HG02981 (cell line): Measurements from ENCODE around the gene ZFP1.
"Not testable (repeated sequence)": the region's sequence is repeated elsewhere in the genome, so short reads cannot be mapped to it uniquely, and the experiment has no call there.

Experiments
- ATAC-seq: cut with Tn5 transposase; IDR thresholded peaks from one replicate; pipeline ENCODE4 v1.9.1; 2021; ENCODE audit warnings: mild to moderate bottlenecking, moderate library complexity; ENCODE audit not compliant: unreplicated experiment

Gene ZFP1

GRCh38 chr16:75203096-75203495 lies 54.8 kb downstream of the ZFP1 start:
- ATAC-seq, result no peak

GRCh38 chr16:75203667-75204409 lies 55.5 kb downstream of the ZFP1 start:
- no peak for ATAC-seq

GRCh38 chr16:75204410-75204758 lies 56.1 kb downstream of the ZFP1 start:
- ATAC-seq, result no peak

- ATAC-seq, result not testable (repeated sequence)
These were observed 56.6 kb downstream of the ZFP1 start for GRCh38 chr16:75204905-75205304.

DNA sequence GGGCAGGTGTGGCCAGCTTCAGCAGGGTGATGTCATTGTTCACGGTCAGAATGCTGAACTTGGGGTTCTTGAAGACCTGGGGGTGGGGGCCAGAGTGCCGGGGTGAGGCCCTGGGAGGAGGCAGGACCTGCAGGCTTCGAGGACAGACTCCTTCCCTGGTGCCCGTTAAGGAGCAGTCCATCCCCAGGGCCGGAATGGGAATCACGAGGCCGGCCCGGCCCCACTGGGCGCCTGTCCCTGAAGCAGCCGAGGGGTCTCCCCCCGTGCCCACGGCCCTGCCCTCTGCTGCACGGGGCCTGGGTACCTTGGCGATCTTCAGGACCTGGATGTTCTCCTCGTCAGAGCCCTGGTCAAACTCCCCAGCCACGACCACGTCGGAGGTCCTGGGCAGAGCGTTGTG lies 57.1 kb downstream of the ZFP1 start:
- ATAC-seq, result not testable (repeated sequence)

DNA sequence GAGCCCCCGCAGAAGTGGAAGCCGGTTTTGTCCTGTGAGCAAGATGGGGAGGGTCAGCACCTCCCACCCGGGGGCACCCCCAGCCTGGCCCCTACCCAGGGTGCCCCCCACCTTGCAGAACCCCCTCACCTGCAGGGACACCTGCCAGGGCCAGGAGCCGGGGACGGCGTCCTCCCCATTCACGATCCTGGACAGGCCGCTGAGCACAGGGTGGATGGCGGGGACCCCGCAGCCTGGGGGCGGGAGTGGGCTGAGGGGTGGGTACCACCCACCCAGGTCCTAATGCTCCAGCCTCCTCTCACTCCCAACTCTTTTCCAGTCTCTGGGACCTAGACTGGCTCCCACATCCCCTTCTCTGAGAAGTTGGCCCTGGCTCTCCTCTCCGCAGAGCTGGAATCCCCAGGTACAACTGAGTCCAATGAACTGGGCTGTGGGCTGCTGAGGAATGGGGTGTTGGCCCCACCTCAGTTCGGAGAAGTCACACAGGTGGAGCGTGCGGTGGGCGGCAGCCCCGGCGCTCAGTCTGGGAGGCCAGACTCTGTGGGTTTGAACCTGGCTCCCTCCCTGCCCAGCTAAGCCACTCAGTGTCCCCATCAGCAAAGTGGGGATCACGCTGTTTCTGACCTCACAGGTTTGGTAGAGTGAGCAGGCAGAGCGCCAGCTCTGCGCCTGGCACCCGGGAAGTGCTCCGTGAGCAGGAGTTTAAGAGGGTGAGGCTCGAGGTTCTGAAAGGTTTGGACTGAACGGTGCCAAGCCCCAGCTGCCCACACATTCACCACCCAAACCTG lies 57.8 kb downstream of the ZFP1 start:
- ATAC-seq, result not testable (repeated sequence)

- ATAC-seq, result no peak
These were observed 58.6 kb downstream of the ZFP1 start, which contains the start of gene CTRB2 for GRCh38 chr16:75206749-75207451. Gene CTRB2 (minus strand): TSS chr16:75207161. CDS start chr16:75207141, 20 bp downstream.

DNA sequence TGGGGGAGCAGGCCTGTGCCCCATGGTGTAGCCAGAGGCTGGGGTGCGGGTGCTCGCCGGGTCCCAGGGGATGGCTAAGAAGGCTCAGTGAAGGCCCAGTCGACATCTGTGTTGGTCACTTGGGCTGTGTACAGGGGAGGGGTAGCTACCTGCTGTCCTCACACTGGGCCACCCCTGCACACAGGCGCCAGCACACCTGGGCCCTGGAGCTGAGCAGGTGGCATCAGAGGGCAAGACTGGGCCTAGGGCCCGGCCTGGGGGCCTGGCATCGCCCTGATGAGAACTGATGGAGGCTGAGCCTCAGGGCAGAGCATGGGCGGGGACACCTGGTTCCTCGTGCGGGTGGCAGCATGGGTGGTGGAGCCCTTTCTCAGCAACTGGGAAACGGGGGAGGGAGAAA lies 59.5 kb downstream of the ZFP1 start:
- no peak for ATAC-seq

GRCh38 chr16:75208242-75208825 lies 60.0 kb downstream of the ZFP1 start:
- ATAC-seq, result no peak

DNA sequence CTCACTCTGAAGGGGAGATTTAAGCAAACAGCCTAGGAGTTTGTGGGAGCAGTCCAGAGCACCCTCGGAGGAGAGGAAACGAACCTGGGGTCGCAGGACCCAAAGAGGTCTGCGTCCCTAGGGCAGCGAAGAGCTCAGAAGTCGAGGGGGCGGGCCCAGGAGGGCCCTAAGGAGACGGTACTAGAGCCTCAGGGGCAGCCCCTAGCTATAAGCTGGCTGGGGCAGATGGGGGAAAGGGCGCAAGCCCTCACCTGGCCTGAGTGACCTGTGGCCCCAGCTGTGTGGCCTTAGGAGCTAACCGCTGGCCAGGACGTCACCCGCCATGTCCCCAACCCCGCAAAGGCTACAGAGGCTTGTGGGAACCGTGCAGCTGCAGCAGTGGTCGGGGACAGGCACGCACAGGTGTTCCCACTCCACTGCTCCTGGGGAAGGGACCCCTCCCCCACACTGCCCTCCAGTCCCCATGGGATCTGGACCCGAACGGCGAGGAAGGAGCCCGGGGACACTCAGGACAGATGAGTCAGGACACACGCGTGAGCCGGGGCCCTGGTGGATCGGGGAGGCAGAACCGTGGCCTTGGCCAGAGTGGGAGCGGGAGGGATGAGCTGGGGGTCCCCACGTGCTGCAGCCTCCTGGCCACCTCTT lies 60.7 kb downstream of the ZFP1 start:
- ATAC-seq, result no peak

DNA sequence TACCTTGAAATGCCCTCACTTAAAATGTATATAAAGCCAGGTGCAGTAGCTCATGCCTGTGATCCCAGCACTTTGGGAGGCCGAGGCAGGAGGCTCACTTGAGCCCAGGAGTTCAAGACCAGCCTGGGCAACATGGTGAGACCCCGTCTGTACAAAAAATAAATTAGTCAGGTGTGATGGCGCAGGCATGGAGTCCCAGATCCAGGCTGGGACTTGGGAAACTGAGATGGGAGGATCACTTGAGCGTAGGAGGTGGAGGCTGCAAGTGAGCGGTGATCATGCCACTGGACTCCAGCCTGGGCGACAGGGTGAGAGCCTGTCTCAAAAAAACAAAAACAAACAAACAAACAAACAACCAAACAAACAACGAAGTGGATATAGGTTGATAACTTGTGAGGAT lies 61.2 kb downstream of the ZFP1 start:
- ATAC-seq, result not testable (repeated sequence)

DNA sequence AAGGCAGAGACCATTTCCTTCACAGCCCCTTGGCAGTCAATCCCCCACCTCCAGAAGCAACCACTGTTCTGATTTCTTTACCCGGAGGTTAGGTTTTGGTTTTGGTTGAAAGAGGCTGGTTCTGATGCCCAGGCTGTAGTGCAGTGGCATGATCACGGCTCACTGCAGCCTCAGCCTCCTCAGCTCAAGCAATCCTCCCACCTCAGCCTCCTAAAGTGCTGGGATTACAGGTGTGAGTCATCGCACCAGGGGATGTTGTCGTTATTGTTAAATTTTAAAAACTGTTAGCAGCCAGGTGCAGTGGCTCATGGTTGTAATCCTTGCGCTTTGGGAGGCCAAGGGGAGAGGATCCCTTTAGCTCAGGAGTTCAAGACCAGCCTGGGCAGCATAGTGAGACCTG lies 61.6 kb downstream of the ZFP1 start:
- ATAC-seq, result no peak

DNA sequence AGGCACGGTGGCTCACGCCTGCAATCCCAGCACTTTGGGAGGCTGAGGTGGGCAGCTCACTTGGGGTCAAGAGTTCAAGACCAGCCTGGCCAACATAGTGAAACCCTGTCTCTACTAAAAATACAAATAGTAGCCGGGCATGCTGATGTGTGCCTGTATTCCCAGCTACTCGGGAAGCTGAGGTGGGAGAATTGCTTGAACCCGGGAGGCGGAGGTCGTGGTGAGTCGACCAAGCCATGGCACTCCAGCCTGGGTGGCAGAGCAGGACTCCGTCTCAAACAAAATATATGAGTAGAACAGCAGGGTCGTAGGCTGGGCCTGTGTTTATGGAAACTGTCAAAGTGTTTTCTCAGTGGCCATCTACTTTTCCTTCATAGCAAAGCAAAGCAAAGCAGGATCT lies 63.0 kb downstream of the ZFP1 start:
- ATAC-seq, result not testable (repeated sequence)

- no peak for ATAC-seq
These were observed 67.8 kb downstream of the ZFP1 start for GRCh38 chr16:75216127-75216526.

DNA sequence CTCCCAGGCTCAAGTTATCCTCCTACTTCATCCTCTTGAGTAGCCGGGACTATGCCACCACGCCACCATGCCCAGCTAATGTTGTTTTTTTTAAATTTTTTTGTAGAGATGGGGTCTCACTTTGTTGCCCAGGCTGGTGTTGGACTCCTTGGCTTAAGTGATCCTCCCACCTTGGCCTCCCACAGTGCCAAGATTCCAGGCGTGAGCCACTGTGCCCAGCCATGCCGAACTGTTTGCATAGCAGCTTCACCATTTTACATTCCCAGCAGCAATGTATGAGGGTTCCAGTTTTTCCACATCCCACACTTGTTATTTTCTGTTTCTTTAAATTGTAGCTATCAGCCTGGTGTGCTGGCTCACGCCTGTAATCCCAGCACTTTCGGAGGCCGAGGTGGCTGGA lies 68.3 kb downstream of the ZFP1 start:
- no peak for ATAC-seq

DNA sequence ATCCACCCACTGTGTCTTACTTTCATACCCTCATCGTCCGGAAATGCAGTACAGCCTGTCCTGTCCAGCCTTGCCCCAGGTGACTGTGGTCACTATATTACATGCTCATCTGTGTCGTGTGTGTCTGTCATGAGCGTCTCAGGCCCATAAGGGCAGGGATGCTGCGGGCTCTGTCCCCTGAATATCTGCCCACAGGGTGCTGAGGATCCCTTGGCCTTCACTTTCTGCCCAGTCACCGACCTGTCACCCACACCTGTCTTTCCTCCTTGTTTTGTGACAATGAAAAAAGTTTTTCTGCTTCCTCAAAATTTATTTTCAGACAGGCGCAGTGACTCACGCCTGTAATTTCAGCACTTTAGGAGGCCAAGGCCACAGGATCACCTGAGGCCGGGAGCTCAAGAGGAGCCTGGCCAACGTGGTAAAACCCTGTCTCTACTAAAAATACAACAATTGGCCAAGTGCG lies 69.1 kb downstream of the ZFP1 start:
- ATAC-seq, result no peak

DNA sequence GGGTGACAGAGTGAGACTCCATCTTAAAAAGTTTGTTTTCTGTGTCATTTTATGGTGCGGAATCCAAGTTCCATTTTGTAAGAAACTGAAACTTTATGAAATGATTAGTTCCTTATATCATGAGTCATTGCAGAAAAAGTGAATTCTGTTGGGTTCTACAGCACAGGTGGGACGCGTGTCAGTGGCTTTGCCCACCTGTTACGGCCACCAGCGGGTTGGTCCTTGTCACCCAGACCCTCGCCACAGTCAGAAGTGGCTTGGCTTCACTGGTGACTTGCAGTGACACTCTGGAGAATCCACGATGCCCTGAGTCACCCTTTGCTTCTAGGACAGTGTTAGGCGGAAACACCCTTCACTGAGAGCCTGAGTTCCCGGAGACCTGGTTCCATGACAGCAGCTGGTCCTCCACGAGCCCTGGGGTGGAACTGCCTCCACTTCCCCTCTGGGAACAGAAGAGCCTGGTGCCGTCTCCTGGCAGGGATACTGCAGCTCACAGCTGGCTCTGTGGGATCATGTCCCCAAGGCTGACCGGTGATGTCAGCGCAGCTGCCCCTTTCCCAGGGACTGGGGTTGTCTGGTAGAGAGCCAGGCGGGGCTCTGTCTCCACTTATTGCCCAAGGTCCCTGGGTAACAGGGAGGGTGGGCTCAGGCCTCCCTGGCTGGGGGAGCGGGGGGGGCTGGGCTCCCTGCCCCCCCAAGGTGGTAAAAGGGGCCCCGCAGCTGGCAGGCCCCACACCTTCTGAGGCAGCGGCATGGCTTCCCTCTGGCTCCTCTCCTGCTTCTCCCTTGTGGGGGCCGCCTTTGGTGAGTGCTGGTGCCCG lies 70.1 kb downstream of the ZFP1 start, which contains the start of gene CTRB1:
TSS of gene CTRB1 (plus strand) at position 733 of the 821 bp plus-strand sequence. CDS start at position 753, 20 bp downstream.
- ATAC-seq, result peak; percentile 79

DNA sequence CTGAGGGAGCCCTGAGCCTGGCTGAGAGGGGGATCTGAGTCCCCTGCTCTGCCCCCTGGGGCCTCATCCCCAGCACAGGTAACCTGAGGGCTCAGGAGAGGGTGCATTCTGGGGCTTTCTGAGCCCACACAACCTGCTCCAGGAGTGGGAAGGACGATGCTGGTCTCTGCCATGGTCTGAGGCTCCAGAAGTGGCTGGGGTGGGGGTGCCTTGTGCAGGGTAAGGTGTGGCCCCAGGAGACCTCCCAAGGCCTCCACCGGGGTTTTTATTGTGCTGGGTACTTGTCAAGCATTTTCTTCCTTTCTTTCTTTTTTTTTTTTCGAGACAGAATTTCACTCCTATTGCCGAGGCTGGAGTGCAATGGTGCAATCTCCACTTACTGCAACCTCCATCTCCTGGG lies 70.8 kb downstream of the ZFP1 start:
- ATAC-seq, result no peak

- no peak for ATAC-seq
These were observed 71.5 kb downstream of the ZFP1 start for GRCh38 chr16:75219838-75220237.
